ENCODE data around the gene POLD3. TPM values are rescaled to one million over a fixed set of nuclear protein-coding genes. Genes with fewer than 3 reads are reported as not detected.
A peak's percentile ranks its signal among the peaks of the same experiment; 100 is the strongest.

The POLD3 gene
- total RNA-seq, 2 donors from 2014 or later, result 5.6 to 14.5 TPM

DNA sequence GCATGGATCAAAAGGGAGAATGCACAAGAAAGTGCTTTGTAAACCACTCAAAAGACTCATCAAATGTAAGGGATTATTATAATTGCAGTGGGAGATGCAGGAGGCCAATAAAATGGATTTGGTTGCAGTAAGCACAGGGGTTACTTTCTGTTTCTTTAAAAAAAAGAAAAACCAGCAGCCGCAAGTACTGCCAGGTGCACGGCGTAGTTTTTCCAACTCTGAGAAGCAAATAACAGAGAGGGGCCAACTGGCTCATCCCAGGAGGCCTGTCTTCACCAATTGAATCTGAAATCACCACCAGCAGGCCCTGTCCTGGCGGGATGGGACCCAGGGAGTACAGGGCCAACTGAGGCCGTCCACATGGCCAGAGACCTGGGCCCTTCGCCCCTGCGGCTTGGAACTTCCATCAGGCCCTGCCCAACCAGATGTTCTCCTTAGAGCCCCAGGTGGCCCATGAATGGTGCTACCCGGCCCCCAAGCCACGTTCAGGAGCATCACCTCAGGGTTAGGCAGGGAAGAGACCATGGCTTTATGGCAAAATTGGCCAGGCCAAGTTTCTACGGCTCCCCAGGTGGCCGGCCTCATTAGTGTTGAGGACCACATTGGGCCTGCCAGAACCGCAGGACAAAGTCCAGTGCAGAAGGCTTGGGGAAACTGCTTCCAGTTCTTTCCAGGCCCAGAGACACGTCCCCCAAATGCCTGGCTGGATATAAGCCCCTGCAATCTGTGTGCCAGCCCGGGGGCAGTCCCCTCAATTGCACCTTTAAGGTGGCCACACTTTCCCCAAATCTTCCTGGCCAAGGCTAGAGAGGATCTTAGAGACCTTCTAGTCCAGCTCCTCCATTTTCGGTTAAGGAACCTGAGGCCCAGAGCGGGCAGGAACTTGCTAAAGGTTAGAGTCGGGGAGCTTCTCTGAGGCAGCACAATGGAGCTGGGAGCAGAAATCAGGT lies 77.1 kb downstream of the POLD3 start:
- ATAC-seq (ENCODE audit: insufficient number of reproducible peaks, low FRiP score, low read depth) (no peak), DNase-seq (ENCODE audit: low spot score) (no peak)
- H3K27ac ChIP-seq, result no peak overlapping the region
- no peaks in the 10 kb centered on the region for H3K27me3 ChIP-seq (replicated peaks; ENCODE audit: insufficient read depth)
- H3K4me3 ChIP-seq, result no peak overlapping the region
- peaks cover 8 to 21% of the 10 kb centered on the region in 2 donors for H3K4me1 ChIP-seq (ENCODE audit: control insufficient read depth in 1 of 2, low read depth in 2 of 2)
- TF ChIP-seq, protein P1, sequence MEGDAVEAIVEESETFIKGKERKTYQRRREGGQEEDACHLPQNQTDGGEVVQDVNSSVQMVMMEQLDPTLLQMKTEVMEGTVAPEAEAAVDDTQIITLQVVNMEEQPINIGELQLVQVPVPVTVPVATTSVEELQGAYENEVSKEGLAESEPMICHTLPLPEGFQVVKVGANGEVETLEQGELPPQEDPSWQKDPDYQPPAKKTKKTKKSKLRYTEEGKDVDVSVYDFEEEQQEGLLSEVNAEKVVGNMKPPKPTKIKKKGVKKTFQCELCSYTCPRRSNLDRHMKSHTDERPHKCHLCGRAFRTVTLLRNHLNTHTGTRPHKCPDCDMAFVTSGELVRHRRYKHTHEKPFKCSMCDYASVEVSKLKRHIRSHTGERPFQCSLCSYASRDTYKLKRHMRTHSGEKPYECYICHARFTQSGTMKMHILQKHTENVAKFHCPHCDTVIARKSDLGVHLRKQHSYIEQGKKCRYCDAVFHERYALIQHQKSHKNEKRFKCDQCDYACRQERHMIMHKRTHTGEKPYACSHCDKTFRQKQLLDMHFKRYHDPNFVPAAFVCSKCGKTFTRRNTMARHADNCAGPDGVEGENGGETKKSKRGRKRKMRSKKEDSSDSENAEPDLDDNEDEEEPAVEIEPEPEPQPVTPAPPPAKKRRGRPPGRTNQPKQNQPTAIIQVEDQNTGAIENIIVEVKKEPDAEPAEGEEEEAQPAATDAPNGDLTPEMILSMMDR (IDR thresholded peaks at IDR 0.05), result no peak
- H3K9me3 ChIP-seq, result no peaks in the 10 kb centered on the region
- H3K36me3 ChIP-seq, result no peaks in the 10 kb centered on the region

DNA sequence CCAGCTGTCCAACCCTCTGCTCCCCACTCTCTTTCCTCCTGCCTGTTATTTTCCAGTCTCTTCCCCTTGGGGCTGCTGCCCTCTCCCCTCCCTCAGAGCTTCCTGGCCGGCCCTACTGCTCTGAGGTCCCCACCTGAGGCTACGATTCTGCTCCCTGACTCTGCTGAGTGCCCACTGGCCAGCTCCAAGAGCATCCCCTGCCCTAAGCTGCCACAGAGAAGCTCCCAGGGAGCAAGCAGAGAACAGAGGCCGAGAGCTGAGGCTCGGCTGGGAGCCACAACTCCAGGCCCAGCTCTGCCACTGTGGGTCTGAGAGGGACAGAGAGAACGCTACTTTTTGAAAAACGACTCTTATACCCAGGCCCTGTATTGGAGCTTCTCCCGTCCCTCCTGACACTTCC lies 77.8 kb downstream of the POLD3 start:
- ATAC-seq (ENCODE audit: insufficient number of reproducible peaks, low FRiP score, low read depth) (no peak), DNase-seq (ENCODE audit: low spot score) (no peak)
- Histone ChIP-seq H3K4me3 (no peak overlapping the region), H3K4me1 (ENCODE audit: control insufficient read depth in 1 of 2, low read depth in 2 of 2) (peaks cover 8 to 21% of the 10 kb centered on the region in 2 donors), H3K9me3 (no peaks in the 10 kb centered on the region), H3K27ac (no peak overlapping the region), H3K36me3 (no peaks in the 10 kb centered on the region), H3K27me3 (replicated peaks; ENCODE audit: insufficient read depth) (no peaks in the 10 kb centered on the region)
- TF ChIP-seq, protein P1 (IDR thresholded peaks at IDR 0.05), result no peak

DNA sequence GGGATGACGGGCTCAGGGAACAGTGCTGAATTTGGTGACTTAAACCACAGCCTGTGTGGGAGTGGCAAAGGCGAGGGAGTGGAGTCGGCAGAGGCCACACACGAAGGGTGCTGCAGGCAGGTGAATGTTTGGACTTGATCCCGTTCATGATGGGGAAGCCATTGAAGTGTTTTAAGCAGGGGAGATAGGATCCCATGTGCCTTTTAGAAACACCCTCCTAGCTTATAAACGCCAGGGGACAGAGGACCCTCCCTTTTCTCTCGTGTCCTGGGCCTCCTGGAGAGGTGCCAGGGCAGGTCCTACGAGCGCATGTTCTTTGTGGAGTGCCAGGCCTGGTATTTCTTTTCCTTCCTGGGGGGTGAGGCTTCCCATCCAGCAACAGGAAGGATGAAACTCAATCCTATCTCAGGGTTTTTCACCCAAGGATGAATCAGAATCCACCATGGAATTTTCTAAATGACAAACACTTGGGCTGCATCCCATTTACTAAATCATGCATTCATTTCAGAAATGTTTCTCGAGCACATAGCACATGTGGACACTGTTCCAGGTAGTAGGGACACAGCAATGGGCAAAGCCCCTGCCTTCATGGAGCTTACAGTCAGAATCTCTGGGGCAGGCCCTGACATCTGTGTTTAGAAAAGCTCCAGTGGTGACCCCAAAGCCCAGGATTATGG lies 79.3 kb downstream of the POLD3 start:
- no peak overlapping the region for H3K4me3 ChIP-seq

GRCh38 chr11:74672332-74672955 lies 80.1 kb downstream of the POLD3 start:
- TF ChIP-seq, protein P1 (IDR thresholded peaks at IDR 0.05), result no peak
- H3K4me3 ChIP-seq, result no peak overlapping the region
- H3K4me1 ChIP-seq (ENCODE audit: control insufficient read depth in 1 of 2, low read depth in 2 of 2), result peaks cover 8 to 27% of the 10 kb centered on the region in 2 donors
- ATAC-seq (ENCODE audit: insufficient number of reproducible peaks, low FRiP score, low read depth), result peak; percentile 7
- no peaks in the 10 kb centered on the region for H3K9me3 ChIP-seq
- H3K27ac ChIP-seq, result peak overlapping the region; percentile 66 to 67
- no peak for DNase-seq (ENCODE audit: low spot score)
- H3K27me3 ChIP-seq (replicated peaks; ENCODE audit: insufficient read depth), result no peaks in the 10 kb centered on the region
- H3K36me3 ChIP-seq, result no peaks in the 10 kb centered on the region

More for the DNA sequence above, 79.3 kb downstream of the POLD3 start:
- DNase-seq (ENCODE audit: low spot score) (no peak), ATAC-seq (ENCODE audit: insufficient number of reproducible peaks, low FRiP score, low read depth) (no peak)
- H3K27ac ChIP-seq, result no peak overlapping the region
- H3K9me3 ChIP-seq, result no peaks in the 10 kb centered on the region
- no peaks in the 10 kb centered on the region for H3K27me3 ChIP-seq (replicated peaks; ENCODE audit: insufficient read depth)
- TF ChIP-seq, protein P1 (IDR thresholded peaks at IDR 0.05), result no peak
- H3K4me1 ChIP-seq (ENCODE audit: control insufficient read depth in 1 of 2, low read depth in 2 of 2), result peaks cover 8 to 24% of the 10 kb centered on the region in 2 donors
- H3K36me3 ChIP-seq, result no peaks in the 10 kb centered on the region

Data from thoracic aorta (tissue), 2 donors.